Nephron (organoid): Measurements from ENCODE around the gene THSD4.
"Not testable (repeated sequence)": the region's sequence is repeated elsewhere in the genome, so short reads cannot be mapped to it uniquely, and the experiment has no call there.

Experiments
- H3K27ac Mint-ChIP-seq, 3 experiments: 2 replicates each; pipeline ENCODE4 v1.8.0; 2020; ENCODE audit warnings: mixed read lengths in 3 of 3, mild to moderate bottlenecking in 2 of 3, moderate library complexity in 1 of 3
- H3K27me3 Mint-ChIP-seq: 2 replicates; pipeline ENCODE4 v1.8.0; 2021; ENCODE audit warnings: low read depth, mild to moderate bottlenecking, moderate library complexity, mixed read lengths
- H3K36me3 Mint-ChIP-seq: 2 replicates; pipeline ENCODE4 v1.8.0; 2020; ENCODE audit warnings: low read depth, mixed read lengths
- H3K4me1 Mint-ChIP-seq: 2 replicates; pipeline ENCODE4 v1.8.0; 2020; ENCODE audit warnings: mixed read lengths
- H3K4me3 Mint-ChIP-seq, 3 experiments: 2 replicates each; pipeline ENCODE4 v1.8.0; 2020; ENCODE audit warnings: mild to moderate bottlenecking in 3 of 3, mixed read lengths in 3 of 3, moderate library complexity in 2 of 3
- H3K9me3 Mint-ChIP-seq: 2 replicates; pipeline ENCODE4 v1.8.0; 2020; ENCODE audit warnings: mixed read lengths
- CTCF ChIP-seq, 3 experiments: fragments of 200-600 bp; sonication (generic); IDR thresholded peaks; one replicate each; pipeline ENCODE4 v1.5.0; 2021; ENCODE audit warnings: antibody characterized with exemption in 3 of 3; ENCODE audit not compliant: unreplicated experiment in 3 of 3

THSD4 gene

GRCh38 chr15:71437404-71437803 is 322.1 kb downstream of the THSD4 start:
- Mint-ChIP-seq H3K4me1 (peaks cover 9% of the 10 kb centered on the region), H3K4me3 (no peak overlapping the region), H3K9me3 (no peaks in the 10 kb centered on the region), H3K36me3 (peaks cover 3% of the 10 kb centered on the region), H3K27ac (no peak overlapping the region), H3K27me3 (no peaks in the 10 kb centered on the region)
- TF ChIP-seq CTCF (IDR thresholded peaks at IDR 0.05; ENCODE audit: unreplicated experiment in 3 of 3), result no peak

GRCh38 chr15:71437919-71438318 is 322.6 kb downstream of the THSD4 start:
- no peak for TF ChIP-seq CTCF (IDR thresholded peaks at IDR 0.05; ENCODE audit: unreplicated experiment in 3 of 3)
- Mint-ChIP-seq H3K27ac (no peak overlapping the region), H3K27me3 (no peaks in the 10 kb centered on the region), H3K4me1 (peaks cover 9% of the 10 kb centered on the region), H3K36me3 (peaks cover 3% of the 10 kb centered on the region), H3K4me3 (no peak overlapping the region), H3K9me3 (no peaks in the 10 kb centered on the region)

- H3K4me3 Mint-ChIP-seq, H3K27me3 Mint-ChIP-seq, H3K9me3 Mint-ChIP-seq, H3K27ac Mint-ChIP-seq, H3K4me1 Mint-ChIP-seq, H3K36me3 Mint-ChIP-seq: not testable (repeated sequence)
These were observed 324.2 kb downstream of the THSD4 start for GRCh38 chr15:71439478-71439877.

- peak; percentile 60 to 68 (median 64) for TF ChIP-seq CTCF (IDR thresholded peaks at IDR 0.05; ENCODE audit: unreplicated experiment in 3 of 3)
- Mint-ChIP-seq H3K4me1 (peaks cover 9% of the 10 kb centered on the region), H3K27me3 (no peaks in the 10 kb centered on the region)
These were observed 325.3 kb downstream of the THSD4 start for GRCh38 chr15:71440489-71441110.

GRCh38 chr15:71443538-71443937 is 328.3 kb downstream of the THSD4 start:
- Mint-ChIP-seq H3K4me3 (no peak overlapping the region), H3K4me1 (peaks cover 10% of the 10 kb centered on the region), H3K27ac (no peak overlapping the region)

More at GRCh38 chr15:71440489-71441110, 325.3 kb downstream of the THSD4 start:
- Mint-ChIP-seq H3K4me3 (no peak overlapping the region), H3K36me3 (peaks cover 3% of the 10 kb centered on the region), H3K9me3 (no peaks in the 10 kb centered on the region), H3K27ac (peak overlapping the region in 1 of 3 experiments; percentile 16)

More at GRCh38 chr15:71443538-71443937, 328.3 kb downstream of the THSD4 start:
- H3K9me3 Mint-ChIP-seq, result no peaks in the 10 kb centered on the region
- peak; percentile 83 to 88 (median 86) for TF ChIP-seq CTCF (IDR thresholded peaks at IDR 0.05; ENCODE audit: unreplicated experiment in 3 of 3)
- no peaks in the 10 kb centered on the region for H3K27me3 Mint-ChIP-seq
- no peaks in the 10 kb centered on the region for H3K36me3 Mint-ChIP-seq
